Dedifferentiated amniotic fluid mesenchymal stem cell (primary cell): Measurements from ENCODE around the gene HOXA4.
A peak's percentile ranks its signal among the peaks of the same experiment; 100 is the strongest.

Source experiments
- DNase-seq: peaks from one replicate; pipeline ENCODE4 v3.0.0-alpha.2; 2016; ENCODE audit errors: extremely low spot score

HOXA4 gene

DNA sequence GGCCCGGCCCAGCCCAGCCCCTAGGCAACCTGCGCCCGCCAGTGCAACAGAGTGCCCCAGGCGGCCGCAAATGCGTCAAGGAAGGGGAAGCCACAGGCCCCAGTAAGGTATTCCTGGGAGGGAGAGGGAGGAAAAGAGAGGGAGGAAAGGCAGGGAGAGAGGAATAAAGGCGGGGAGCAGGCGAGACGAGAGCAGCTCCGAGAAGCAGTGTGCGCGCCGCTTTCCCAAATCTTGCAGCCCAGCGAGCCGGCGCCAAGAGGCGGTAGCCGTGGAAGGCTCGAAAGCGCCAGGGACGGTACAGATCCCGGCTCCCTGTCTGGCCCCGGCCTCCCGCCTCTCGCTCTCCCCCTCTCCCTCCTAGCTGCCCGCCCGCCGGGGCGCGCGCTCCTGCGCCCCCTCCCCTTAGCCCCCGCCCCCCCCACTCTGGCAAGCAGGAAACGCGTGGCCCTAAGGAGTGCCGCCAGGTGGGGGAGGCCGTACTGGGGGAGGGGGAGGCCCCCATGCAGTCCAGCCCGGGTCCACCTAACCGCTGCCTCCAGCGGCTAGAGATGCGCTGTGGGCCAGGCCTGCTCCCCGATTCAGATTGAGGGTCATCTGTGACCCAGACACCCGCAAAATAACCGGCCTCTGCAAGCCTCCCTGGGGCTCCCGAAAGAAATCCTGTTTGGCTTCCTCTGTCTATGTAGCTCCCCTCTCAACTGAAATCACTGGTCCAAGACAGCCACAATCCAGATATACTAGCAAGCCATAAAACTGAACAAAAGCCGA is 39.3 kb upstream of the HOXA4 start:
- no peak for DNase-seq

DNA sequence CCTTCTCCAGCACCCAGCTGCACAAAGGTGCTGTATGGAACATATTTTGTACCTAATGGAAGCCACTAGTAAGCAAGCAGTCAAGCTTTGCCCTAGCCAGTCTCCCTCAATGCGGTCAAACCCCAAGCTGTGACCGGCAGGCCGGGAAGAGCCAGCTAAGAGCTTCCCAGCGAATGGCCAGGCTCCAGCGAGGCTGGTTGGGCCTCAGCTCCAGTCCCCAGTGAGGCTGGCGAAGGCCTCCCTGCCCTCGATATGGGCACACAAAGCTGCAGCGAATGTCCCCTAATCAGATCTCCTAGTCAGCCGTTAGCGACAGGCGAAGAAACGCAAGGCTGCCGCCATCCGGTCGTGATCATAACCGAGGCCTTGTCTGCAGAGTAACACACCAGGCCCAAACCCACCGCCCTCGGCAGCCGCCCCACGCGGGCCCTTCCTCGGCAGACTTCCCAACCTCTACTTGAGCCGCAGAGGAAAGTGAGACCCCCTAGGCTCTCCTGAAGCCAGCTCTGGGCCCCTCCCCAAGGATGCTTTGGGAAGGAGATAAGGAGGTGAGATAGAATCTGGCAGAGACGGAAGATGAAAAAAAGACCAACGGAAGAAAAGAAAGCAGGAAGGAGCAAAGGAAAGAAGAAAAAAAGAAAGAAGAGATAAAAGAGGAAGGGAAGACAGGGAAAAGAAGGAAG is 37.8 kb upstream of the HOXA4 start:
- DNase-seq, result no peak

DNA sequence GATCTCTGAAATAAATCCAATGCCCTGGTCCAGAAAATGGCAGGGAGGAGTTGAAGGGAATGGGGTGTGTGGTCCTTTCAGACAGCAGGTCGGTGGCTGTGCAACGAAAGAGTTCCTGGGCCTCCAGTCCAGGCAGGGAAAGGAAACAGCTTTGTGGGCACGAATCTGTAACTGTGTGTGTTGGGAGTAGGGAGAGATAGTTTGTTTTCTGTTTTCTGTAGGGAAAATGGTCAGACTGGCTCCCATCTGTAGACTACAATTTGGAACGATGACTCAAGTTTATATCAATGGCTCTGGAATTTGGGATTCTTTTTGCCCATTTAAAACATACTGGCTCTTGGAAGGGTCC is 37.3 kb upstream of the HOXA4 start:
- no peak for DNase-seq

DNA sequence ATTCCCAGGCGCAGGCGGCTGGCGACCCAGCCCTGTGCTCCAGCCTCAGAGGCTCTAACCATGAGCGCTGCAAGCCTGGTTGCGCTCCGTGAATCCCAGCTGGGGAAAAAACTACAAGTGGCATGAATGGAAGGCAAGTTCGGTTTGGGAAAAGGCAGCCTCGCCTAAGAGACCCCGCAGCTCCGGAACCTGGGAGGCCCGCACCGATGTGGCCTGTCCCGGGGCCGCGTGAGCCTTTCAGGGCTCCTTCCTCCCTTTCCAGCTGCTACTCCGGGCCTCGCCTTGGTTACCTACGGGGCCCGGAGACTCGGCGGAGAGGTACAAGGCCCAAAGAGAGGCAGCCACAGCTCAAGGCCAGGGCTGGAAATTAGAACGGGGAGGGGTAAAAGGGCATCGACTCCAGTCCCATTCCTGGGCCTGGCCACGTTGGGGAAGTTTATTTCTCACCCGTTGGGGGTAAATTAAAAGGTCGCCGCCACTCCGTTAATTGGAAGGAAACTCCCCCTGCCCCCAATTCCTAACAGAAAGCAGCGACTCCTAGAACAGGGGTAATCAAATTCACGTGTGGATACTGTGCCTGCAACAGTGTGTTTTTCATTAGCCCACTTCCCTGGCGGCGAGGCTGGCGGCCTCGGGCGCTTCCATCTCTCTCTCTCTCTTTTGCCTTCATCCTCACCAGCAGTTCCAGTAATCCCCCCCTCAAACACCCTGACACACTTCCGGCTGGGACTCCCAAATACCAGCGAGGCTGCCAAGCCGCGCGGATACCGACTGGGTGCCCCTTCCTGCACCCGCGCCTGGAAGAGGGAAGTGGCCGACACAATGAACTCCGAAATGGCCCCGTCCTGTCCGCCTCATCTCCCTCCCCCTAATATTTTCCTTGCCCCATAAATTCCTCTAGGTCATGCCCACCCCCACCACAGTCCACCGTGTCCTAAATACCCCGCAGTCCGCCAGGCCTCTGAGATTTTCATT is 36.3 kb upstream of the HOXA4 start:
- no peak for DNase-seq

DNA sequence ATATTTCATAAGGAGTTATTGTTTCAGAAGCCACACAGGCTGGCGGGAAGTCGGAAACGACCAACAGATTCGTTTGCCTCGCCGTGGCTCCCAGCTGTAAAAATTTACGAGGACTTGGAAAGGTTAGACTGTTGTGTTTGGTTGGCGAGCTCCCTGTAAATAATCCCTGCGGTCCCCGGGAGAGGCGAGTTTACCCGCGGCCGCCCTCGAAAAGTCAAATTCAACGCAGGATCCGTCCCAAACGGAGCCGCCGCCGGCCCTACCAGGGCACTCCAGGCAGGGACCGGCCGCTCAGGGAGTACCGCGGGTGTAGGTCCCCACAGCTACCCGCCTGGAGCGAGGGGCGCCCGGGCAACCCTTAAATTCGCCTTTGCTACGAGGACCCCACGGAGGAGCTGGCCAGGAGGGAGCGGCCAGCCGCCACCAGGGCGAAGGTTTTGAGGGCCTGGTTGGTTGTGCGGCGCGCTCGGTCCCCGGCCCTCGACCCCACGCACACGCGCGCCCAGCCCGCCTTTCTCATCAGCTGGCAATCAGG is 35.5 kb upstream of the HOXA4 start:
- DNase-seq, result no peak

DNA sequence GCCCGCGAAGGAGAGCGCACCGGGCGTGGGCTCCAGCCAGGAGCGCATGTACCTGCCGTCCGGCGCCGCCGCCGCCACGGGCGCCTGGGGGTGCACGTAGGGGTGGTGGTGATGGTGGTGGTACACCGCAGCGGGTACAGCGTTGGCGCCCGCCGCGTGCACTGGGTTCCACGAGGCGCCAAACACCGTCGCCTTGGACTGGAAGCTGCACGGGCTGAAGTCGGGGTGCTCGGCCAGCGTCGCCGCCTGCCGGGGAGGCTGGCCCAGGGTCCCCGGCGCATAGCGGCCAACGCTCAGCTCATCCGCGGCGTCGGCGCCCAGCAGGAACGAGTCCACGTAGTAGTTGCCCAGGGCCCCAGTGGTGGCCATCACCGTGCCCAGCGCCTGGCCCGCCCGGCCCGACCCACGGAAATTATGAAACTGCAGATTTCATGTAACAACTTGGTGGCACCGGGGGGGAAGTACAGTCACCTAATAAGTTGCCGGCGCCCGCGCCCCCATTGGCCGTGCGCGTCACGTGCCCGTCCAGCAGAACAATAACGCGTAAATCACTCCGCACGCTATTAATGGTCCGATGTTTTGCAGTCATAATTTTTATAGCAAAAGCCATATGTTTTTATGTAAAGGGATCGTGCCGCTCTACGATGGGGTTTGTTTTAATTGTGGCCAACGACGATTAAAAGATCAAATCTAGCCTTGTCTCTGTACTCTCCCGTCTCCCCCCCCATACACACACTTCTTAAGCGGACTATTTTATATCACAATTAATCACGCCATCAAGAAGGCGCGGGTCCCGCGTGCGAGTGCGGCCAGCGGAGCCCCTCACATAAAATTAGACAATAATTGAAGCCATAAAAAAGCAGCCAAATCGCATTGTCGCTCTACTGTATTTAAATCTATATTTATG is 34.8 kb upstream of the HOXA4 start, which contains the start of gene HOXA9:
TSS of gene HOXA9 (minus strand) at position 449 of the 907 bp plus-strand sequence. CDS start at position 369, 80 bp downstream.
- no peak for DNase-seq

DNA sequence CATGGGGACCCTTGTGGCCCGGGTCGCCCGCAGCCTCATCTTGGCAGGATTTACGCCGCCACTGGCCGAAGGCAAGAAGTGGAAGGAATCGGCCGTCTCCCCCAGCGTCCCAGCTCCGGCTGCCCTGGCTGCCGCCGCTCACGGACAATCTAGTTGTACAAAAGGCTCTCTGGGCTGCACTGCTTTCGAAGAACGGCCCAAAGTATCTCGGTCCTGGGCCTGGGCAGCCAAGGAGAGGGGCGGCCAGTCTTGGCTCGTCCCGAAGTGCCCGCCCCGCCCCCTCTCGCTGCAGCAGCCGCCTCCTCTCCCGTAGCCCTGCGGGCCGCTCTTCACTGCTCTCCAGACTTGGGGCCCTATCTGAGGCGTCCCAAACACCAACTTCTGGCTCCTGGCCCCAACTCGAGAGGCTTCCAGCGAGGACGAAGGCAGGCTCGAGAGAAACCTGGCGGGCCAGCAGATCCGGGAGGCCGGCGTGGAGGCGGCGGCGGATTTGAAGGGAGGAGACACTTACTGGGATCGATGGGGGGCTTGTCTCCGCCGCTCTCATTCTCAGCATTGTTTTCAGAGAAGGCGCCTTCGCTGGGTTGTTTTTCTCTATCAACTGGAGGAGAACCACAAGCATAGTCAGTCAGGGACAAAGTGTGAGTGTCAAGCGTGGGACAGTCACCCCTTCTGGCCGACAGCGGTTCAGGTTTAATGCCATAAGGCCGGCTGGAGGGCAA is 34.0 kb upstream of the HOXA4 start:
- DNase-seq, result no peak

DNA sequence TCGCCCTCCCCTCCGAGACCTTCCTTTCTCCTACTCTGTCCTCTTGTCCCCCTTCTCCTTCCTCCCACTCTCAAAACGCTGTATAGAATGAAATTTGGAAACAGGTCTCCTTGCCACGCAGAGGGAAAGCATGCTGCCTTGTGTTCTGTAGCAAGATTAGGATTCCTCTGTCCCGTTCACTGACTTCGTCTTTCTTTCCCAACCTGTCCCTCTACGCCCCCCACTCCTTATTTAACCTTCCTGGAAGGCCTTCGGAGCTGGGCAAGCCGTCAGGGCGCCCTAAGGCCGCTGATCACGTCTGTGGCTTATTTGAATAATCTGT is 33.4 kb upstream of the HOXA4 start:
- DNase-seq, result no peak

DNA sequence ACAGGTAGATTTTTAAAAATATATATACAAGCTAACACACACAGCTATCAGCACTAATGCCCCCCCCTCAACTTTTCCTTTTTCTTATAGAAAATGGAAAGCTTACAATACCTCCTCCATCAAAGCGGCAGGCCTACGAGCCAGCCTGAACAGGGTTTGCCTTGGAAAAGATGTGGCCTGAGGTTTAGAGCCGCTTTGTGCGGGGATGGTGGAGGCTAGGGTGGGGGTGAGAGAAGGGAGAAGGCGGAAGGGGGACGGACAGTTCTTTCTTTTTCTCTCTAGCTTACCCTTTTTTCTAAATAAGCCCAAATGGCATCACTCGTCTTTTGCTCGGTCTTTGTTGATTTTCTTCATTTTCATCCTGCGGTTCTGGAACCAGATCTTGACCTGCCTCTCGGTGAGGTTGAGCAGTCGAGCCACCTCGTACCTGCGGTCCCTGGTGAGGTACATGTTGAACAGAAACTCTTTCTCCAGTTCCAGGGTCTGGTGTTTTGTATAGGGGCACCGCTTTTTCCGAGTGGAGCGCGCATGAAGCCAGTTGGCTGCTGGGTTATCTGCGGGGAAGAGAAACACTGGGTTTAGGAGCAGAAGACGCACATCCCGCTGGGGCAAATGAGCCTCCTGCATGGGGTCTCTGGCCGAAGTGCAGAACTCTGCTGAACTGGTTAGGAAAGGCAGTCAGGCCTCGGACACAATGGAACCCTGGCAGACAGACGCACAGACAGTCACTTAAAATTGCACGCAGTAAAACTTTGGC is 32.9 kb upstream of the HOXA4 start:
- no peak for DNase-seq

DNA sequence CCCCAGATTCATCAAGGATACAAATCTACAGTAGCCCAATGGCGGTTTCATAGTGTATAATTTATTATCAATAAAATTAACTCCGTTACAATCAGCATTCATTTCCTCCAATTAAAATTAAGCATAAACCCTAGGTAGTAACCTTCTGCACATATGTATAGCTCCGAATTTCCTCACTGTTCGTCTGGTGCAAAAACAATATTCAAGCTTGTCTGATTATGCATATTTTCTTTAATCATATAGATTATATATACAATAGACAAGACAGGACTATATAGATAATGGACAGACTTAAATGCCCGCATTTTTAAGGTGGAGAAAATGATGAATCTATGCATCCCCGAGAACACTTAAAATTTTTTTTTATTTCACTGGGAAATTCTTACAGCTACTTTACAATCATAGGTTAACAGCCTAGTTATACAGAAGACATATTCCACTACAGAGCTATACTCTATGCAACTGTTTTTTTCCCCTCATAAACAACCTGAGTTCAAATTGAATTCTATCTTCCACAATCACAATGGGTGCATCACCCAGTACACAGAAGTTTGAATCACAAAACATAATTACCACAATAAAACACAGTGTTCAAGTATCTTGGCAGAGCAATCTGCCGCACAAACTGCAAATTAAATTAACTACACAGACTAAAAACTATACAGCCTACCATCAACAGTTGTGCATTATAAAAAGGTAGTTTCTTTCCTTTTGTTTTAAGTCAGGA is 32.2 kb upstream of the HOXA4 start:
- no peak for DNase-seq

DNA sequence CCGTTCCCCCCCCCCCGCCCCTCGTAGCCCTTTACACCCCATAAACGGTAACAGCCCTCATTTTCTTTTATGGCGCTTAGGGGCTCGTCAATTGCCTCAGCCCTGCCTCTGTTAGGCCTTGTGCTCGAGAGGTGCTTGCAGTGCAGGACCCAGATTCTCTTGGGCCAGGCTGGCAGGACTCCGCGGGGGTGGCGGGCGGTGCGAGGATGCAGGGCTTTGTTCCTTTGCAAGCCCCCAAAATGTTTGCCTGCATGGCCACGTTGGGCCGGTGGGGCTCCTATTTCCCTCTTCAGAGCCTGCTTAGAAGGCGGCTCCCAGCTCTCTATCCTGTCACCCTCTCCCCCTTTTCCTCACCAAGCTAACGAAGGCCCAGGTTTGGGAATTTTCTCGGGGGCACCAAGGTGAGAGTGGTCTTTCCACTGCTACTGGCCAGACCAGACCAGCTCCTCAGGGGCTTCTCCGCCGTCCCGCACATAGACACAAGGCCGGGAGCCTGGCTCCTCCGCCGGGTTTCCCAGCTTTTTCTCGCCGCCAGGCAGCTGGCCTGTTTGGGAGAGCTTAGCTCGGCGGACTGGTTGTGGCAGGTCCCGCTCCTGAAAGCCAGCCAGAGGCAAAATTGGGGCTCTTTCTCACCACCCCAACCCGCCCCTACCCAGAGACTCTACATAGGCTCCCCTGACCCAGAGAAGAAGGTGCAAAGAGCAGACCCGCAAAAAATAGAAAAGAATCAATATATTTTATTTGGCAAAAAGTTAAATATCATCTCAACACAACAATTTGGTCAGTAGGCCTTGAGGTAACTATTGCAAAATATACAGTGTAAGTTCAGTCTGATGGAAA is 31.4 kb upstream of the HOXA4 start:
- DNase-seq, result no peak

DNA sequence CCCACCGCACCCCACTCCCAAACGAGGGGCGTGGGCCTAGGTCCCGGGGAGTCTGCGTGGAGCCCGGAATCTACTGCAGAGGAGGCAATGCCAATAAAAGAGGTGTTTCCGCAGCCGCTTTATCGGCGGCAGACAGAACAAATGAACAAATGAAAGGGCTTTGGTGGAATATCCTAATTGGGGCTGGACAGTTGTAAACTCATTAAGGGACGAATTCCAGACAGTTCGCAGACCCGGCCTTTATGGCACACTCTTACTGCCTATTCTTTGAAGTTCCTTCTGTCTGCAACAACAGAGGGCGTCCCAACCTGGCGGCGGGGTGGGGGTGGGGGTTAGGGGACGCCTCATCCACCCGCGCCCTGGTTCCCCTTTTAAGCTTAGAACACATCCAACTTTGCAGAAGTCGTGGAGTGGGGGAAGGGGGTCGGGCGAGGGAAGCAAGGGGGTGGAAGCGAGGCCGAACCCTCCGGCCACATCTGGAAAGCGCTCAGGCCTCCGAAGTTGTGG is 30.7 kb upstream of the HOXA4 start:
- DNase-seq, result no peak

DNA sequence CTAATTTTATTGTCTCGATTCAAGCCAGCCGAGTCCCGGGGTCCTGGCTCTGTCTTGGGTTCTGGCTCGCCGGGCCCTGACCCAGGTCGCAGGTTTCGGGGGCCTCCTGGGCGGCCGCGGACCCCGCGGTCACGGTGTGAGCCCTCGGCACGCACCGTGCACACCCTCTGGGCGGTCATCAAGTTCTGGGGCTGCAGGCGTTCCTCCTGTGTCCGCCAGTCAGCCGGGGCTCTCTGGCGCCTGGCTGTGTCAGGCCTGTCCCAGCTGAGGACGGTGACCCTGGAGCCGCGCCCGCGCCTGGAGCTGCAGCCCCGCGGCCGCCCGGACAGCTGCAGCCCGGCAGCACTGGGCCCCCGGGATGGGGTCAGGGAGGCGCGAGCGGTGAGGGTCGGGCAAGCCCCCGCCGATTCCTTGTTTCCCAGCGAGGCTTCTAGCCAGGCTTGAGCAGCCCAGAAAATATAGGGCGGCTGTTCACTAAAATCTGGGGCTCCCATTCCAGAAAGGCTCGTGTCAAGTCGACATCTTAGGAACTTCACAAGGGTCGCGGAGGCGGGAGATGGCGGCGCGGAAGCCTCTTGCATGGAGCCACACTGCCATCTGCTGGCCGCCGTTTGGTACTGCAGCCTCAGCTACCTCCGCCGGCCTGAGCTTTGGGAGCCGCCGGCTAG is 30.1 kb upstream of the HOXA4 start:
- peak; percentile 25 for DNase-seq

DNA sequence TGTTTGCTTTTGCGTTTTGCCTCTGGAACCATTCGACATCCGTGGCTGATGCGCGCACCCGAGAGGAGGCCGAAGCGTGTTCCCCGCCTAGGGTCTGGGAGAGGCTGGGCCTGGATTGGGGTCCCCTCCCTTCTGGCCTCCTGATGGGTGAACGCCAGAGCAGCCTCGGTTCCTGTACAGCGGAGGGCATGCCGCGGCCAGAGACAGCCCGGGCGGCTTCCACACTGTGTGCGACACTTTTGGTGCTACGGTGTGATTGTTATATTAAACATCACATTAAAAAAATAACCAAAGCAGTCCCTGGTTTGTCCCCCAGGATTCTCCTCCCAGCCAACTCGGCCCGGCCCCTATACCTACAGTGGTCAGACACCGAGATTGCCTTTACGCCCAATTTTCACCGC is 29.6 kb upstream of the HOXA4 start:
- no peak for DNase-seq

DNA sequence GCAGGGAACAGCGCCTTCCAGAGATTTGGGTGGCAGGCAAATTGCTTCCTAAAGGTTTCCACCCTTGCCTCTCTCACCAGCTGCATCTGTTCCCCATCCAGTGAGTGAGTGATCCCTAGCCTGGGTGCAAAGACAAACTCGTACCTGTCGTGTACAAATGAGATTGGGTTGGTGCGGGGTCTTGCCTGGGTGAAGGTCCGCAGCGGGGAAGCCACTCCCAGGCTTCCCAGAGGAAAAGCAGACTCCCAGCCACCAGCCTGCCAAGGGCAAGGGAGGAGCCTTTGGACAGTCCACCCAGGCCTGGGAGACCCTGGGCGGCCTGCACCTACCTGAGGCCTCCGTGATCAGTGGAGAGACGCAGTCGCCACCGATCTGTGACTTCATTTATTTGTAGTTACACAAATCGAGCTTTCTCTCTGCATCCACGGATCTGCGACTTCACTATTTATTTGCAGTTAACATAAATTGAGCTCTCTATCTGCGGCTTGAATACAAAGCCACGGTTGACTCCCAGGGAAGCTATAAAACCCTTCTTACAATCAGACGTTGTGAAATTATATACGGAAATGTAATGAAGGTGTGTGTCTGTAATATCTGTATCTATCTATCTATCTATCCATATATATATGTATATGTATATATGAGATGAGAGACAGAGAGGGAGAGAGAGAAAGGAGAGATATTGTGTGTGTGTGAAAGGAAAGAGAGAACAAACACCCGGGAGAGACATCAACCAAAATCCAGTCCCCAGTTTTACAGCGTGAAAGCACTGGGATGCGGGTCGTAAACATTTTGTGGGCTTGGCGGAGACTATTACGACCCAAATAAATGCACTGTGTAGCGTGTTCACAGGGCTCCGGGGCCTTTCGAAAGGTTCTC is 28.9 kb upstream of the HOXA4 start:
- DNase-seq, result no peak
